DMS153 (cell line): ENCODE measurements around the gene DUSP22.
"Not testable (repeated sequence)": the region's sequence is repeated elsewhere in the genome, so short reads cannot be mapped to it uniquely, and the experiment has no call there.

Source experiments
- DNase-seq: peaks from one replicate; lab custom pipeline; 2025; lab: John Stamatoyannopoulos, UW

The DUSP22 gene, protein sequence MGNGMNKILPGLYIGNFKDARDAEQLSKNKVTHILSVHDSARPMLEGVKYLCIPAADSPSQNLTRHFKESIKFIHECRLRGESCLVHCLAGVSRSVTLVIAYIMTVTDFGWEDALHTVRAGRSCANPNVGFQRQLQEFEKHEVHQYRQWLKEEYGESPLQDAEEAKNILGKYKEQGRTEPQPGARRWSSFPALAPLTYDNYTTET

DNA sequence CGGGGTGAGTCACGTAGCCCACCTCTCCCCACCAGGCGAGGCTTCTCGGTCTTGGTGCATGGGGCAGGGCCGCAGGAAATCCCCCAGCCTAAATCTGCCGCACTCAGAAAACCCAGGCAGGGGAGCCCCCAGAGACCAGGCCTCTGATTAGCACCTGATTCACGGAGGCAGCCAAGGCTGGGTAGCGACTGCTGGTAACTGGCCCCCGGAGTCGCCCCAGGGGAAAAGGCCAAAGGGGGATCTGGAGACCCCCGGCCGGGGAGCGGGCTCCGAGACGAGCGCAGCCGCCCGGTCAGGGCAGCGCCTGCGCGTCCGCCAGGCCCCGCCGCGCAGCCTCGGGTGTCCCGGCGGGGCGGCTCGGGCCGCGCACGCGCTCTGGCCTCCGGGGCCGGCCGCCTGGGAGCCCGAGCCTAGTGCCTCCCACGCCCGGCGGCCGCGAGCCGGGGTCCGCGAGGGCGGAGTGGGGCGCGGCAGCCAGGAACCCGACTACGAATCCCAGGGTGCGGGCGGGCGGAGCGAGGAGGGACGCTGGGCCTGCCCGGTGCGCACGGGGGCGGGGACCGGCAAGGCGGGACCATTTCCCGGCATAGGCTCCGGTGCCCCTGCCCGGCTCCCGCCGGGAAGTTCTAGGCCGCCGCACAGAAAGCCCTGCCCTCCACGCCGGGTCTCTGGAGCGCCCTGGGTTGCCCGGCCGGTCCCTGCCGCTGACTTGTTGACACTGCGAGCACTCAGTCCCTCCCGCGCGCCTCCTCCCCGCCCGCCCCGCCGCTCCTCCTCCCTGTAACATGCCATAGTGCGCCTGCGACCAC is at the start of gene DUSP22:
Gene DUSP22, plus strand, starts transcription at position 791 of the 809 bp plus-strand sequence. CDS start 53 bp downstream, outside the sequence.
- DNase-seq = no peak

DNA sequence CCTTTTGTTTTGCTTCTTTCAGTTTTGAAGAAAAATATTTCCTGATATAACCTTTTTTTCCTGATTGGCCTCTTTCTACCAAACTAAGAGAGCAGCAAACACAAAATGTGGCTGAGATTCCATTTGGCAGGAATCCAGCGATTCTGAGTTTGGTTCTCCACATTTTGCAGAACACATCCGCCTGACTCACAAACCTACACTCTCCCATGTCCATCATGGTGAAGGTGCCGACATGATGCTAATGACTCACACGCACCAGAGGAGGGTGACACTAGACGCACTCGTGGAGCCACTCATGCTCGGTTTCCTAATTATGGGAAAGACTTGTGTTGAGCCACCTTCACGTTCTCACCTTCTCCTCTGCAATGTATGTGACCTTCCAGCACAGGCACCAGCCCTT is 45.9 kb upstream of the DUSP22 start:
- no peak for DNase-seq

DNA sequence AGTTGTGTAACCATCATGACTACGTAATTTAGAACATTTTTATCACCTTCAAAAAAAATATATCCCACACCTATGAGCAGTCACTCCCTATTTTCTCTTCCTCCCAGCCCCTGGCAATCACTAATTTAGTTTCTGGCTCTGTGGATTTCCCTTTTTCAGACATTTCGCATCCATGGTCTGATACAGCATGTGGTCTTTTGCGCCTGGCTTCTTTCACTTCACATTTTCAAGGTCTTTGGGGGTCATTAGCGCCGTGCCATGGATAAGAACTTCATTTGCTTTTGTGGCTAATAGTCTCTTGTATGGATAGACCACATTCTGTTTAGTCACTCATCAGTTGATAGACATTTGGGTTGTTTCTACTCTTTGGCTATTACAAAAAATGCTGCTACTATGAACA is 44.9 kb upstream of the DUSP22 start:
- no peak for DNase-seq

DNA sequence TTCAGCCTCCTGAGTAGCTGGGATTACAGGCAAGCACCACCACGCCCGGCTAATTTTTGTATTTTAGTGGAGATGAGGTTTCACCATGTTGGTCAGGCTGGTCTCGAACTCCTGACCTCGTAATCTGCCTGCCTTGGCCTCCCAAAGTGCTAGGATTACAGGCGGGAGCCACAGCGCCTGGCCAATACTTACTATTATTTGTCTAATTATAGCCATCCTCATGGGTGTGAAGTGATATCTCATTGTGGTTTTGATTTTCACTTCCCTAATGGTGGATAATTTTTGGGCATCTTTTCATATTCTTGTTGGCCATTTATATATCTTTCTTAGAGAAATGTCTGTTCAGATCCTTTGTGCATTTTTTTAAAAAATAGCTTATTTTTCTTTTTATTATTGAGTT is 44.2 kb upstream of the DUSP22 start:
- not testable (repeated sequence) for DNase-seq

DNA sequence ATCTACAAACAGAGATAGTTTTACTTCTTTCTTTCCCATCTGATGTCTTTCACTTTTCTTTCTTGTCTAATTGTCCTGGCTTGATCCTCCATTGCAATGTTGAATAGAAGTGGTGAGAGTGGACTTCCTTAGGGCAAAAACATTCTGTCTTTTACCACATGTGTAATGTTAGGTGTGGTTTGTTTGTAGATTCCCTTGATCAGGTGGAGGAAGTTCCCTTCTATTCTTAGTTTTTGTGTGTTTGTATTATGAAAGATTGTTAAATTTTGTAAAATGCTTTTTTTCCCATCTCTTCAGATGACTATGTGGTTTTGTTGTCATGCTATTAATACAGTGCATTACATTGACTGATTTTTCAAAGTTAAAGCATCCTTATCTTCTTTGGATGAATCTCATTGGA is 41.6 kb upstream of the DUSP22 start:
- no peak for DNase-seq

DNA sequence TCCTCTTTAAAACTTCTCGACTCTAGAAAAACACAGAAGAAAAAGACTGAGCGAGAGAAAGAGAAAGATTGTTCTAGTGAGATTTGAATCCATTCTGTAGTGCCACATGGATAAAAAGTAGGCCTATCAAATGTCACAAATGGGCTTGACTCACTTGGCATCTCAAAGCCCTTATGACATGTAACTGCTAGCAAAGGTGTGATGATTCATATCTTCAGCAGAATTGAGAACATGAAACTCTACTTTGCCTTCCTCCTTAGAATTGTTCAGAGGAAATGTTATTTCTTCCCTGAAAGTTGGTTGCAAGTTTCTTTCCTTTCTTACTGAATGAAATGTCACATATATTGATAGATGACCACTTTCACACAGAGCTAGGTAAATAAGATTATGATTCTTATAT is 40.4 kb upstream of the DUSP22 start:
- DNase-seq = no peak

DNA sequence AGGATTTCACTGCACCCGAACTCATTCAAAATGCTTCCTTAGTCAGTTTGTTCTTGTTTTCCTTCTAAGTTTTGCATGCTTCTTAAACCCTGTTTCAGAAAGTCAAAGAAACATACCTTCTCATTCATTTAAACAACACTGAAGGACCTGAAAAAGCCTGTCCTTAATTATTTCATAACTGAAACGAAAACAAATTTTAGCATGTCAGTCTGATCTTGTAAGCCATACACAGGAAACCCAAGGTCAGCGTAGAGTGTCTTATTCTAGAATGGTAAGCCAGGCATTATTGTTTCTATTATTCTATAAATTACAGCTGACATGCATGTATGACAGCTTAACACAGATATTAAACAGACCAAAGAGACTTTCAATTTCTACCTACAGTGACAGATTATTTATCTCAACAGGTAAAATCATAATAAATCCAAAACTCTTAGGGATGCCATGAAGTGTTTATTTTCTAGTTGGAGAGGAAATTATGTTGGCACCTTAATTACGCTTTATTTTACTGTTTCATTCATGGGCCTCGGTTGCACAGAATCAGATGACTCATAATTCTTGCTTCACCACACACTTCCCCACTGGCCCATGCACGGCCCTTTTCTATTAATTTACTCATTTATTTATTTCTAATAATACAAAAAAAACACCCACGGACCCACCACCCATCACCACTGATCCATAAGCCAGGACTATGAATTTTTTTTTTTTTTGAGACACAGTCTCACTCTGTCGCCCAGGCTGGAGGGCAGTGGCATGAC is 39.3 kb upstream of the DUSP22 start:
- DNase-seq = no peak

DNA sequence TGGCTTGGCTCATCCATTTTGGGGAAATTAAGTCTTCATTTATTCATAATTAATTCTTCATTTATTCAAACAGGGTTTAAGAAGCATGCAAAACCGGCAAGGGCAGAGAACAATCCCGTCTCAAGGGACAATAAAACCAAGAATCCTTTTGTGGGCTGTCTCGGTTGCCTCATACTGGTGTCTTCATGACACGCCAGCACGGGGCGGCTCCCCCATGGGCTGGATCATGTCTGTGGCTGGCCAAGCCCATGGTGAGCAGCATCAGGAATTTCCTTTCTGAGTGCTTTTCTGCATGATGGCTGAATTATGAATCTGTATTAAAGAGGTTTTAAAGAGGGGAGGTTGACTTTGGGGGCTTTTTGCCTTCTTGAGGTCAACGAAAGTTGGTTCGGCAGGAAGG is 38.3 kb upstream of the DUSP22 start:
- DNase-seq = no peak

DNA sequence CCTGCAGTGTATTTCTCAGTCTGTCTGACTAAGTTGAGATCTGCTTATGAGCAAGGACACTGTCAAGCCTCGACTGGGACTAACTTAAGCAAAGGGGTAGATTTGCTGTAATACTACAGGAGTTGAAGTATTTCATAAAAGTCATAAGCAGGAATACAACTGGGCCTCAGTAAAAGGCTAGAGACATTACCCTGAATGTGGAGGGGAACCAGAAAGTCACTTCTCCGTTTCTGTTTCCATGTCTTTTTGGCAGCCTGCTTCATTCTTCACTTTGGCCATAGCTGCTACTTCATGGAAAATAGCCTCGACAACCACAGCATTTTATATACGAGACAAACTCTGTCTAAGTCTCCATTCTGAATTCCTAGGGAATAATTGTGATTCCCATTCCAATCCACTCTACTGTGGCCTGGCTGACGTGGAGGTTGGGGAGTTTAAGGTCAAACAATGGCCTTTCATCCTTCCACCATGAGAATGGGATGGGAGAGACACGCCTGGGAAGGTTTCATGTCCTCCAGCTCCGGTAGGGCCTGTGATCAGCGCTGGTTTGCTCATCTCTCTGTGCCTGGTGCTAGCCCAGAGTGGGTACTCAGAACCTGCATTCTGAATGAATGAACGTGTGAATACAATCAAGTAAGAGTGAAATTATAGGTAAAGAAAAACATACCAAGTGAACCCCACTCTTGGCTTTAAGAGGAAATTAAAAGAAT is 37.1 kb upstream of the DUSP22 start:
- DNase-seq = no peak

DNA sequence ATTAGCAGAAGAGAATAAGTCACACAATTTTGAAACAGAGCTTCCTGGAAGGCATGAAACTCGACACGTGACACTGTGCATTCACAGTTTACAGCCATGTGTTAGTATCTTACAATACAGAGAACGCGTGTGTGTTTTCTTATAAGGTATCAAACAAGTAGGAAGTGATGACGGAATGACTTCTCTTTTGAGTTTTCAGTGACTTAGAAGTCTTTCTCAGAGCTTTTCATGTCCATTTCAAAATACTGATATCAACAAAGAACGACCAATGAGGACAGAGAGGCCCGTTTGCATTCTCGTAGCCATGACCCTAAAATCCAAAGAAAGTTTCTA is 36.6 kb upstream of the DUSP22 start:
- DNase-seq = no peak

DNA sequence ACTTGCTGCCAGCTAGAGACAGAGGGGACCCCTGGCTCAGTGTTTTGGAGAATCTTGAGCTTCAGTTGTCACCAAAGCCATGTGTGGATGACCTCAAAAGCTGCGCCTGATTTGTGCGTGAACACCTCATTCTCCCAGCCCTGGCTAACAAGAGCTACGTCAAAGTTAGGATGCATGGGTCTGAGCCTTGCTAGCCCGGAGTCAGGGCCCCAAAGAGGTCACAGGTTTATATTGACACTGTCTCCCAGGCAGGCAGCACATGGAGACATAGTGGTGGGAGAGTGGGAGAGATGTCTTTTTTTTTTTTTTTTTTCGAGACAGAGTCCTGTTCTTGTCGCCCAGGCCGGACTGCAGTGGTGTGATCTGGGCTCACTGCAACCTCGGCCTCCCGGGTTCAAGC is 36.1 kb upstream of the DUSP22 start:
- DNase-seq = no peak

DNA sequence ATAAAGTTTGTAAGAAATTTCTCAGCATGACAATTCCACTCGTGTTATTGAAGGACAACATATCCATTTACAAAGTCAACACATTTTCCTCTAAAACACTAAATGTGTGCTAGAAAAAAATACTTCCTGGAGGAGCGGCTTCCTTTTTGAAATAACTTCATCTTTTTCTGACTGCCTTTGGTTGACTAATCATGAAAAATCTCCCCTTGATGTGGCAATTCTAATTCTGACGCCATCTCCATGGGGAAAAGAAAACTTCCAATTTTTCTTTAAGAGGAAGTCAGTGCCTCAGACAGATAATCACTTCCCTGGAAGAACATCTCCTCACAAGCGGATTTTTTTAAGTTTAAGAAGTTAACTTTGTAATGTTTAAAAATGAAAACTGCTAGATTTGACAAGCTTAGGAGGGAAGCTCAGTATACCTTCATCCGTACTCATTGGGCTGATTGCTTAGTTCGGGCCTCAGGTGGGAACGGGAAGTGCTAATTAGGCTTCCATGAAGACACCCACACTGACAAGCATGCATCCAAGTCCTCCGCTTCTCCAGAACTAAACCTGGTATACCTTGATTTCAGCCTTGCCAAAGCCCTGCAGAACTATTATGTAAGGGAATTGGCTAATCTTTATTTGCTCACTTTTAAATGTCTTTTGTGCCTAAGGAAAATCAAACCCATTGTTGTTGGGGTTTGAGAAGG is 35.1 kb upstream of the DUSP22 start:
- no peak for DNase-seq

DNA sequence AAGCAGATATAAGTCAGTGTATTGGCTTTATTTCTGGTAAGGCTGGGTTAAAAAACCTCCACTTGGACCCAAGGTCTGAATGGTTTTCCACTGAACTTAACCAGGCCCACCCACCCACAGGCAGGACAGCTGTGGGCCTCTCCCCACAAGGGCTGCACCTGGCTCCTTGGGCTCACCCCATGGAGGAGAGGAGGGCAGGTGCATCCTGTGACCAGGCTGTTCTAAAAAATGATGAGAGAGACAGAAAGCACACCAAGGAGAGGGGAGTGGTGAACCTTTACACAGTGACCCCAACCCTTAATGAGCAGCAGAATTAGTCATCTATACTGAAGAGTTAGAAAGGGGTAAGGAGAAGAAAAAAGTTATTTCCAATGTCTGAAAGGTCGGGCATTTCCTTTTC is 34.5 kb upstream of the DUSP22 start:
- no peak for DNase-seq

DNA sequence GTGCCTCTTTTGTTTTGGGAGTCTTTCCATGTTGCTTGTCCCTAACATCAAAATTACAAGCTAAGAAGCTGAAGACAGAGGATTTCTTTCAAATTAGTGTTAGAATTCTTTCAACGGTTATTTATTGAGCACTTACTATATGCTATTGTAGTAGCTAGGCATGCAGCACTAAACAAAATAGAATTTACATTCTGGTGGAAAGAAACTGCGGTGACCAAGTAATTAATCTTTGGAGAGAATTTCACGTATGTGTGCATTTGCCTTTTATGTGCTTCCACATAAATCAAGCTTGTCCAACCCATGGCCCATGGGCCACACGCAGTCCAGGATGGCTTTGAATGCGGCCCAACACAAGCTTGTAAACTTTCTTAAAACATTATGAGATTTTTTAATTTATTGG is 33.0 kb upstream of the DUSP22 start:
- no peak for DNase-seq

DNA sequence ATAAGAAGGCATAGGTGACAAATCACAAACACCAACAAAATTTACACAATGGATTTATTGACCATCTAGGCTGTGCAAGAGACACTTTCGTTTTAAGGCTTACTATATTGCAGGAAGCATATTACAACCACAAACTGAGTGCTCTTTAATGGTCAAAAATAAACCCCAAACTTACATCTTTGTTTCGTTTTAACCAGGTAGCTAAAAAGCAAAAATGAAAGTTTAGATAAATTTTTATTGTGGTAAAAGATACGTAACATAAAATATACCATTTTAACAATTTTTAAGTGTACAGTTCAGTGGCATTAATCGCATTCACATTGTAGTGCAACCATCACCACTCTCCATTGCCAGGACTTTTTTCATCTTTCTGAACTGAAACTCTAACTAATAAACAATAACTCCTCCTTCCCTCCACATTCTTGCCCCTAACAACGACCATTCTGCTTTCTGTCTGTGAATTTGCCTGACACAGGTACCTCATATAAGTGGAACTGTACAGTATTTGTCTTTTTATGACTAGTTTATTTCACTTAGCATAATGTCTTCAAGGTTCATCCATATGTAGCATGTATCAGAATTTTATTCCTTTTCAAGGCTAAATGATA is 32.3 kb upstream of the DUSP22 start:
- DNase-seq = no peak

DNA sequence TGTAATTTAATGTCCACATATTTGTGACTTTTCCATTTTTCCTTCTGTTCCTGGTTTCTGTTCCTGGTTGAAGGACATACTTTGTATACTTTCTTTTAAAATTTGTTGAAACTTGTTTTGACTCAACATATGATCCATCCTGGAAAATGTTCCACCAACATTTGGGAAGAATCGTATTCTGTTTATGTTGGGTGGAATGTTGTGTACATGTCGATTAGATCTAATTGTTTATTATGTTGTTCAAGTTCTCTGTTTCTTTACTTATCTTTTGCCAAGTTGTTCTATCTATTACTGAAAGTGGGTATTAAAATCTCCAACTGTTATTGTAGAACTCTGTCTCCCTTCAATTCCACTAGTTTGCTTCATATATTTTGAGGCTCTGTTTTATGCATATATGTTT is 27.7 kb upstream of the DUSP22 start:
- no peak for DNase-seq

DNA sequence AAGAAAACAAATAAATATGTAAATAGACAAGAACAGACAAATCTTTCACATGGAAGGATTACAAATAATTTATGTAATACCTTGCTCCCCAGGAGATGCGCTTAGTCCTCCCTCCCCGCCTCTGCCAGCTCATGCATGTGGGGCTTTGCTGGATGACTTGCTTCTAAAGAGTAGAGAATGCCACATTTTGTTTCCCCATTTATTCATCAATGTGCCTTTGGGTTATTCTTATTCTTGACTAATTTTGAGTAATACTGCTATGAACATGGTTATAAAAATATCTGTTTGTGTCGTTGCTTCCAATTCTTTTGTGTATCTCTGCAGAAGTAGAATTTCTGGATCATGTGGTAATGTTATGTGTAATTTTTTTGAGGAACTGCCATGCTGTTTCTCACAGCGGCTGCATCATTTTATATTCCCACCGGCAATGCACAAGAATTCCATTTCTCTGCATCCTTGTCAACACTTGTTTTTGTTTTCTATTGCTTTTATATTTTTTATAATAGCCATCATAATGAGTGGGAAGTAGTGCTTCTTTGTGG is 23.8 kb upstream of the DUSP22 start:
- no peak for DNase-seq

DNA sequence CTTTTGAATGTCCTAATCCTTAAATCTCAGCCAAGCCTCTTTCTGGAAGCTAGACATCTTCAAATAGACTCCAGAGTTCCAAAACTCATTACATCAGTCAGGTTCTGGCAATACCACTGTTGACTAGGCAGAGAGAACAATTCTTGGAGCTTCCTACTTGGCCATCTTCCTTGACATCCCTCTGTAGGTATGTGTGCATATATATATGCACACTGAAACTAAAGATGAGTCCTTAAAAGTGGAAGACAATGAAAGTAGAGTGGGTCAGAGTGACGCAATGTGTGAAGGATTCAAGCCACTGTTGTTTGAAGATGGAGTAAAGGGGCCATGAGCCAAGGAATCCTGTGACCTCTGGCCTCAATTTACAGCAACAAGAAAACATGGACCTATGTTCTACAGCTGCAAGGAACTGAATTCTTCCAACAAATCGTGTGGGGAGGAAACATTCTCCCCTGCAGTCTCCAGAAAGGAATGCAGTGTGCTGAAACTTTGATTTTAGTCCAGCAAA is 18.7 kb upstream of the DUSP22 start:
- no peak for DNase-seq

DNA sequence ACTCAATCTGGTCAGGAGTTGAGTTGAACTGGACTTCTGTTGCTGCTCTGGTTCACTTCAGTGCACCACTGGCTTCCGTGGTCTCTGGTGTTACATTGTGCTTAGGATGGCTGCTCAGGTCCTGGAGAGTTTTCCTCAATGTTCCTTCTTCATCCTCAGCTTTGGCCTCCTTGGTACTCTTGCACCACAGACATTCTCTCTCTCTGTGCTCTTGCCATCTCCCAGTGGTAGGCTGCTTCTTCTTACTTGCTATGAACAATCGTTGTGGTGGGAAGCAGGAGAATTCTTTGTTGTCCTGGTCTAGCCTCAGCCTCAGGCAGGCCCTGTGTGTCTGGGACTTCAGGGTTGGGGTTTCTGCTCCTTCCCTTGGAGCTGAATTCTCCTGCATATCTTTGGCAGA is 14.5 kb upstream of the DUSP22 start:
- no peak for DNase-seq

DNA sequence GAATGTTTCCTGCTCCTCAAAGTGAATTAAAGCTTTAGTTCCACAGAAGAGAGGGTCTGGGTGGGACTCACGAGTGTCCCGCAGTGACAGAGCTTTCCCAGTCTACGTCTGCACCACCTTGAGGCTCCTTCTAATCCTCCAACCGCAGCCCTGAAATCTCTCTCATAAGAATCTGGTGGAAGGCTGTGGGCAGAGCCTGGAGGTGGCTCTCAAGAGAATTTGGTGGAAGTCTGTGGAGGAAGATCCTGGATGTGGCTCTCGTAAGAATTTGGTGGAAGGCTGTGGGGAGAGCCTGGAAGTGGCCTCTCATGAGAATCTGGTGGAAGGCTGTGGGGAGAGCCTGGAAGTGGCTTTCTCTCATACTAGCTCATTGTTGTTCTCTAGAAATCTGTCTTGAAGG is 13.8 kb upstream of the DUSP22 start:
- DNase-seq = no peak
